Smooth muscle cell (in vitro differentiated cells): ENCODE data around the gene PDIK1L. TPM values are rescaled to one million over a fixed set of nuclear protein-coding genes. Genes with fewer than 3 reads are reported as not detected.

Source experiments
- DNase-seq: peaks from one replicate; lab custom pipeline; 2025; ENCODE audit not compliant: unreplicated experiment; lab: John Stamatoyannopoulos, UW
- H2AFZ ChIP-seq: fragments of 200-600 bp; sonication (generic); 2 replicates; pipeline ENCODE4 v1.6.0; 2016; ENCODE audit warnings: antibody characterized with exemption, low read depth, mild to moderate bottlenecking
- H3F3A ChIP-seq: fragments of 200-600 bp; sonication (generic); 2 replicates; pipeline ENCODE4 v1.6.0; 2017; ENCODE audit warnings: antibody characterized with exemption, low read depth
- H3K27ac ChIP-seq: fragments of 200-600 bp; sonication (generic); 2 replicates; pipeline ENCODE4 v1.5.1; 2016; ENCODE audit warnings: low read depth, mild to moderate bottlenecking
- H3K27me3 ChIP-seq: fragments of 200-600 bp; sonication (generic); 2 replicates; pipeline ENCODE4 v1.6.1; 2016; ENCODE audit warnings: low read depth, mild to moderate bottlenecking
- H3K36me3 ChIP-seq: fragments of 200-600 bp; sonication (generic); 2 replicates; pipeline ENCODE4 v1.5.1; 2016; ENCODE audit warnings: low read depth
- H3K4me1 ChIP-seq: fragments of 200-600 bp; sonication (generic); 2 replicates; pipeline ENCODE4 v1.5.1; 2016; ENCODE audit warnings: low read depth
- H3K4me2 ChIP-seq: fragments of 200-600 bp; sonication (generic); 2 replicates; pipeline ENCODE4 v1.6.0; 2016; ENCODE audit warnings: mild to moderate bottlenecking
- H3K4me3 ChIP-seq: fragments of 200-600 bp; sonication (generic); 2 replicates; pipeline ENCODE4 v1.5.1; 2016; ENCODE audit warnings: mild to moderate bottlenecking
- H3K79me2 ChIP-seq: fragments of 200-600 bp; sonication (generic); 2 replicates; pipeline ENCODE4 v1.6.0; 2016; ENCODE audit warnings: low read depth, mild to moderate bottlenecking
- H3K9ac ChIP-seq: fragments of 200-600 bp; sonication (generic); 2 replicates; pipeline ENCODE4 v1.6.0; 2016; ENCODE audit warnings: low read depth
- H3K9me3 ChIP-seq: fragments of 200-600 bp; sonication (generic); replicated peaks from 2 replicates; pipeline ENCODE4 v1.5.1; 2016; ENCODE audit warnings: low read depth
- H4K20me1 ChIP-seq: fragments of 200-600 bp; sonication (generic); 2 replicates; pipeline ENCODE4 v1.6.0; 2016; ENCODE audit warnings: low read depth
- CTCF ChIP-seq: fragments of 200-600 bp; sonication (generic); IDR thresholded peaks from 2 replicates; pipeline ENCODE4 v1.5.1; 2017; ENCODE audit warnings: borderline replicate concordance, mild to moderate bottlenecking, antibody characterized with exemption; ENCODE audit not compliant: insufficient read depth, poor library complexity, severe bottlenecking
- WGBS: methylation state at CpG from one replicate; pipeline ENCODE4 v1.1.7; 2016; ENCODE audit warnings: low lambda C conversion rate; 5-methylcytosine and 5-hydroxymethylcytosine counted together
- polyA plus RNA-seq: library from polyadenylated mRNA; unstranded; fragments of >200 nt; fragmentation: Nextera tagmentation; extraction: Ambion mirVana; gene quantifications from 2 replicates; pipeline ENCODE4 v1.2.1, GENCODE V29; 2016
- total RNA-seq: library from RNA; depleted of rRNA; stranded (reverse); fragments of >200 nt; gene quantifications from 2 replicates; pipeline ENCODE4 v1.2.3, GENCODE V29; 2014

PDIK1L gene
- total and polyA plus RNA-seq, 2 experiments from 2014 or later = 1.9 to 3.7 TPM

DNA sequence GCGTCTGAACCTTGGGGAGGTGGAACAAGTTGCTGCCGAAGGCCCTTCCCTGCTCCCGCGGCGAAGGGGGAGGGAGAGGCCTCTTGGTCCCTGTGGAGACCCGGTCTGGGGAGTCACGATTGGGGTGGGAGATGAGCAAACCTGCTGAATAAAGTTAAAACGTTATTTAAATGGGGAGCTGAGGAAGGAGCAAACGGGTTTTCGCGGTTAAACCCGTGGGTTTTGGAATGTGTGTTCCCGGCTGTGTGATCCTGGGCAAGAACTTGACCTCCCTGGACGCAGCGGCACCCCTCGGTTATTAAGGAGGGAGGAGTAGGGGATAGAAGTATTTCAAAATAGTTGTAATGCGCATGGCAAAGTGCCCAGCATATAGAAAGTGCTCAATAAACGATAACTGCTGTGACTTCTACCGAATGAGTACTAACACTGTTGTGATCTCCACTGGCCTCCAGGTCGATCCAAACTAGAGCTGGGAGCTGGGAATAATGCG is 50.6 kb downstream of the PDIK1L start:
- Histone ChIP-seq H3K9me3 (no peaks in the 10 kb centered on the region), H3K4me2 (peak overlapping the region; percentile 91), H3K27ac (no peak overlapping the region), H3F3A (peaks cover 8% of the 10 kb centered on the region), H3K9ac (no peak overlapping the region), H3K4me3 (peak overlapping the region; percentile 50), H3K27me3 (no peaks in the 10 kb centered on the region), H2AFZ (peak overlapping the region; percentile 87), H3K79me2 (no peaks in the 10 kb centered on the region), H3K36me3 (no peaks in the 10 kb centered on the region), H4K20me1 (no peaks in the 10 kb centered on the region), H3K4me1 (peaks cover 20% of the 10 kb centered on the region)
- DNase-seq = no peak
- 35% methylated on average over 21 of the region's 21 CpGs for WGBS
- TF ChIP-seq CTCF = no peak

DNA sequence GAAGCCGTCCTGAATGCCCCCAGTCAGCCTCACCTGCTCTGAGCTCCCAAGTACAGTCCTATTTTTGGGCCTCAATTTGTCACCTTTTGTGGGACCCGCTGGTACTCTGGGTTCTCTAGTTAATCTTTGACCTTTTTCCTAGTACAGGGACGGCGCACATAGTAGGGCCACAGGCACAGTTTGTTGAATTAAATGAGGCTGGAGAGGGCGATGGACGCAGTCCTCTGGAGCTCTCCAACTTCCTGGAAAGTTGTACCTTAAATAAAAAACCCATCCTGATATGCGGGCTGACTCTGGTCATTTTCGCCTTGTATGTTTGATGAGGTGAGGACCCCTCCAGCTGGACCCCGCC is 52.0 kb downstream of the PDIK1L start:
- Histone ChIP-seq H3K9ac (no peak overlapping the region), H3K79me2 (no peaks in the 10 kb centered on the region), H3K27ac (no peak overlapping the region), H4K20me1 (no peaks in the 10 kb centered on the region), H3K9me3 (no peaks in the 10 kb centered on the region), H3F3A (peaks cover 8% of the 10 kb centered on the region), H3K4me3 (peak overlapping the region; percentile 55), H2AFZ (peak overlapping the region; percentile 69), H3K27me3 (no peaks in the 10 kb centered on the region), H3K4me2 (peak overlapping the region; percentile 88), H3K36me3 (no peaks in the 10 kb centered on the region), H3K4me1 (peaks cover 20% of the 10 kb centered on the region)
- DNase-seq = no peak
- WGBS = 86% methylated on average over 9 of the region's 9 CpGs
- TF ChIP-seq CTCF = no peak

DNA sequence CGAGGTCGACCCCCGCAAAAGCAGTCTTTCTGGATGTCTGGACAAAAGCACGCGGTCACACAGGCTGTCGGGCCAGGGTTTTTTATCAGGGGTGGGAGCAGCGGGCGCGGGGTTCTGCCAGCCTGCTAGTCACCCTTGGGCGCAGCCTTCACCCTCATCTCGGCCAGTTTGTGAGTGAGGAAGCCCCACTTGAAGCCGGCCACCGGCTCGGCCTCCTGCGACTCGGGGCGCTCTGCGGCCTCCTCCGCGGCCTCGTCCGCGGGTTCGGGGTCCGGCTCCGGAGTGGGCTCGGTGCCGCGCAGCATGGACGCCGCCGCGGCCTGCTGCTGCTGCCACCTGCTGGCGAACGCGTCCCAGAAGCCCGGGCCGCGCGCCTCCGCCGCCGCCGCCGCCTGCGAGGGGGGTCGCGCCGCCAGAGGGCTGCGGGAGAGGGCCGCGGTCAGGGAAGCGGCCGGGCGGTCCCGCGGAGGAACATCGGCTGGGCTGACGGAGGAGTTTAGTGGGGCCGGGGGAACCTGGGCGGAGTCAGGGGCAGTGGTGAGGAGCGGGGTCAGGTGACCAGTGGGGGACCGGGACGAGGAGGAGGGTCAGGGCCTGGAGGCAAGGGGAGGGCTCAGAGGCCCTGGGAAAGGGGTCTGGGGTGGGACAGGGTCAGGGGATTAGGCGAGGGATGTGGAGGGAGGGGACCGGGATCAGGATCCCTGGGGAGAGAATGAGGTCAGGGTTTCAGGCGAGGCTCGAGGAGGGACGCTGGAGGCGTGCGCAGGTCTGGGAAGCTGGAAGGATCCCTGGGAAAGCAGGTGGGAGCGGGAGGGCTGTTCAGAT is 52.6 kb downstream of the PDIK1L start:
- no peaks in the 10 kb centered on the region for H3K36me3 ChIP-seq
- peak overlapping the region; percentile 88 for H3K4me2 ChIP-seq
- H3K4me3 ChIP-seq = peak overlapping the region; percentile 55
- peaks cover 8% of the 10 kb centered on the region for H3F3A ChIP-seq
- peaks cover 23% of the 10 kb centered on the region for H3K4me1 ChIP-seq
- peak overlapping the region; percentile 69 for H2AFZ ChIP-seq
- no peaks in the 10 kb centered on the region for H3K27me3 ChIP-seq
- peak; percentile 71 for TF ChIP-seq CTCF
- no peak overlapping the region for H3K27ac ChIP-seq
- no peaks in the 10 kb centered on the region for H3K79me2 ChIP-seq
- no peaks in the 10 kb centered on the region for H4K20me1 ChIP-seq
- H3K9me3 ChIP-seq = no peaks in the 10 kb centered on the region
- DNase-seq = peak; percentile 9
- WGBS = 13% methylated on average over 62 of the region's 72 CpGs
- no peak overlapping the region for H3K9ac ChIP-seq
